GM08714 (cell line): ENCODE results near the gene KIAA1217.

Experiments
- H3K4me3 ChIP-seq: fragments of 200-500 bp; sonication (Bioruptor generic); 2 replicates; pipeline ENCODE4 v1.5.1; 2014; ENCODE audit warnings: mild to moderate bottlenecking, low read length, inconsistent platforms
- ZNF274 ChIP-seq: IDR thresholded peaks from 2 replicates; pipeline ENCODE4 v1.6.1; 2012; ENCODE audit warnings: mild to moderate bottlenecking, low read depth, low read length

The KIAA1217 gene

GRCh38 chr10:24357344-24358004 is 148.5 kb downstream of the KIAA1217 start:
- TF ChIP-seq ZNF274 = no peak

GRCh38 chr10:24358022-24358421 is 149.1 kb downstream of the KIAA1217 start:
- H3K4me3 ChIP-seq = no peak overlapping the region
- TF ChIP-seq ZNF274 = no peak

More at GRCh38 chr10:24357344-24358004, 148.5 kb downstream of the KIAA1217 start:
- no peak overlapping the region for H3K4me3 ChIP-seq

- TF ChIP-seq ZNF274 = no peak
Observed at GRCh38 chr10:24360282-24361127, 151.6 kb downstream of the KIAA1217 start.

GRCh38 chr10:24363070-24363469 is 154.1 kb downstream of the KIAA1217 start:
- no peak overlapping the region for H3K4me3 ChIP-seq
- no peak for TF ChIP-seq ZNF274

More at GRCh38 chr10:24360282-24361127, 151.6 kb downstream of the KIAA1217 start:
- H3K4me3 ChIP-seq = no peak overlapping the region

DNA sequence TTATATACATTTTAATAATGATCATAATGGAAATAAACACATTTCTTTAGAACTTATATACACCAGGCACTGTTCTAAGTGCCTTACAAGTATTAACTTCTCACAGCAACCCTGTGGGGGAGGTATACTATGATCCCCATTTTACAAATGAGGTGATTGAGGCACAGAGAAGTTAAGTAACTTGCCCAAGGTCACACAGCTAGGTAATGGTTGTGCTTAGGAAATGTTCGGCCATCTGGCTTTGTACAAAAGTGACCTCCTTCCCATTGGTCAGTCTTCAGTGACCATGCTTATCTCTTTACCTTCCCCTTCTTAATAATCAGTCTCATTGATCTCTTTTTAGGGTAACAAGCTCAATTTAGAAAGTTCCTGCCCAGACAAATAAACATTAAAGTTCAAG is 158.8 kb downstream of the KIAA1217 start:
- no peak overlapping the region for H3K4me3 ChIP-seq
- no peak for TF ChIP-seq ZNF274

DNA sequence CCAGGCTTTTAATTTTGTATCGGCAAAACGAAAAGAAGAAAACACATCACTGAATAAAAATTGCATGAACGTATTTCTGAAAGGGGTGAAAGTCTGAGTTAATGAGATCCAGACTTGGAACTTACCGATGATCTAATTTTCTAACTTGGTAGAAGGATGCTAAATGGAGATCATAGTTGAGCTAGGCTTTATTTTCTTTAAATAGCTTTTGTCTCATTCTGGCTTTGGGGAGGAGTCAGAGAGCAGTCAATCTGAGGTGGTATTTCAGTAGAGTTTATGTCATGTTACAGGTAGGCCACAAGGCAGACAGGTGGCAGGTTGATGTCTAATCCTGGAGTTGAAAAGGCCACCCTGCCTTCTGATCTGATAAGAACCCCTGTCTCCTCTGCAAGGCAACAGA is 161.9 kb downstream of the KIAA1217 start:
- TF ChIP-seq ZNF274 = no peak
- H3K4me3 ChIP-seq = no peak overlapping the region

GRCh38 chr10:24371396-24371795 is 162.5 kb downstream of the KIAA1217 start:
- TF ChIP-seq ZNF274 = no peak
- H3K4me3 ChIP-seq = no peak overlapping the region

DNA sequence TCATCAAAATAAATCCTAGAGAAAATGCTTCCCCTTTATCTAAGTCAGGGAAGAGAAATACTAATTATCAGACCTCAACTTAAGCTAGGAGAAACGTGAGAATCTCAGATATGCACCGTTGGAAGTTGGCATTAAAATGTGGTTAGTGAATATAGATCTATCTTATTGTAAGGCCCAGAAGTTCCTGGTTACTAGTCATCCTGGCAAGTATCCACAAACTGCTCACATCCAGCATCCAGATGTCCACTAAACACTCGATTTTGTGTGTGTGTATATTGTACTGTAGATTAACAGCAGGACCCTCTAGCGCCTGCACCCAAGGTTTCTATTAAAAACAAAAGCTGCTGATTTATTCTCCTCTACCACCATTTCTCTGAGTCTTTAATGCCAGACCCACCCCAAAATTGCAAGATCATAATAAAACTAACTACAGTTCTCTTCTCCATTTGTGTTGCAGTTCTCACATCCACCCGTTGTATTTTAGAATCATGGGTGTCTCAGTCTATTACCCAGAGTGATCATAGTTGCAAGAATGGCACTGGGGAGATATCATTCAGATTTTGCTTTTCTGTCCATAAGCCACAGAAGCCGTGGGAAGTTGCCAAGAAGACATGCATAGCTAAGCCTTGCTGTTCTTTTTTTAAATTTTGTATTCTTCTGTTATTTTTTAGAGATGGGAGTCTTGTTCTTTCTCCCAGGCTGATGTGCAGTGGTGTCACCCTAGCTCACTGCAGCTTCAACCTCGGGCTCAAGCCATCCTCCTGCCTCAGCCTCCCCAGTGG is 165.4 kb downstream of the KIAA1217 start:
- TF ChIP-seq ZNF274 = no peak
- no peak overlapping the region for H3K4me3 ChIP-seq

DNA sequence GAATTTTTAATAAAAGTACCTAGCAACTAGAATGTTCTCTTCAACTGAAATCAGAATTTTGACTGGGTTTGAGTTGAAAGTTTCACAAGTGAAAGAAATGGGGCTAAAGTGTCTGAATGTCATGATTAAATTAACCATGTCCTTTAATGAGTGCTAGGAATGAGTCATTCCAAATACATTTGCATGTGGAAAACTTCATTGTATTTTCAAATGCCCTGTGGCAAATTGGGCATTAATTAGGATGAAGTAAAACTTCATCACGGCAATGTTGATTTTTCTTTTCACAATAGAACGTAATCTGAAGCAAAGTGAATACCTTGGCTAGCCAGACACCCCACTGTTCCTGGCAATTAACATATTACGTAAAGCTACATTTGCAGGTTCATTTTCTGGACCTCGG is 166.6 kb downstream of the KIAA1217 start:
- H3K4me3 ChIP-seq = no peak overlapping the region
- TF ChIP-seq ZNF274 = no peak

GRCh38 chr10:24376731-24377130 is 167.8 kb downstream of the KIAA1217 start:
- no peak for TF ChIP-seq ZNF274
- H3K4me3 ChIP-seq = no peak overlapping the region

DNA sequence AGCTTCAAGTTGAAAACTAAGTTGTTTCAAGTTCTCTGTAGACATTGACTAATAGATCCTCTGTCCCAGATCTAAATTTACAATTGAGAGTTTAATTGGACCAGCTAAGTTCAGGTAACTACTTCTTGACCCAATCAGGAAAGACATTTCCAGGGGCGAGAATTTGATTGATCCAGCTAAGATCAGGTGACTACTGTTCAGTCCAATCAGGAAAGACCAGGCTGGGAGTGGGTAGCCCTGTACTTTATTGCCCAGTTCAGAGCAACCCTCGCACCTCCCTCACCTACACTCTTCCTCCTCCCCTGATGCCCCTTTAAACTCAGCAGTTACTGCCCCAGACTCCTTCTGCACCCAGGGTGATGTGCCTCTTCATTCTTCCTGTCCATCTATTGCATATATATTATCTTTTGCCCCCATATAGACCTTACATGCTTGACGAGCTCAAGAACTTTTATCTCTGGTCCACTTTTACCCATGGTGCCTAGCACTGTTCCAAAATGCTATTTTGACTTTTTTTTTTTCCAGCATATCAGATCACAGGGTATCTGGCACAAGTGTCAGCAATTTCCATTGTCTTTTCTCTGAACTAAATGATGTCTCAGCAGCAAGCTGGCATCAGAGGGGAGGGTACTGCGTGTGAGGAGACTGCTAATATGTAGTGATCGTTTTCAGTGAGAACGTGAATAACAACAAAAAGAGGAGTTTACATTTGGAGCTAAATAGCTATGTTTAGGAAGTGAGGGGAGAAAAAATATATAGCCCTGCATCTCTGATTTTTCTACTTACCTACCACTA is 169.4 kb downstream of the KIAA1217 start:
- H3K4me3 ChIP-seq = no peak overlapping the region
- no peak for TF ChIP-seq ZNF274

DNA sequence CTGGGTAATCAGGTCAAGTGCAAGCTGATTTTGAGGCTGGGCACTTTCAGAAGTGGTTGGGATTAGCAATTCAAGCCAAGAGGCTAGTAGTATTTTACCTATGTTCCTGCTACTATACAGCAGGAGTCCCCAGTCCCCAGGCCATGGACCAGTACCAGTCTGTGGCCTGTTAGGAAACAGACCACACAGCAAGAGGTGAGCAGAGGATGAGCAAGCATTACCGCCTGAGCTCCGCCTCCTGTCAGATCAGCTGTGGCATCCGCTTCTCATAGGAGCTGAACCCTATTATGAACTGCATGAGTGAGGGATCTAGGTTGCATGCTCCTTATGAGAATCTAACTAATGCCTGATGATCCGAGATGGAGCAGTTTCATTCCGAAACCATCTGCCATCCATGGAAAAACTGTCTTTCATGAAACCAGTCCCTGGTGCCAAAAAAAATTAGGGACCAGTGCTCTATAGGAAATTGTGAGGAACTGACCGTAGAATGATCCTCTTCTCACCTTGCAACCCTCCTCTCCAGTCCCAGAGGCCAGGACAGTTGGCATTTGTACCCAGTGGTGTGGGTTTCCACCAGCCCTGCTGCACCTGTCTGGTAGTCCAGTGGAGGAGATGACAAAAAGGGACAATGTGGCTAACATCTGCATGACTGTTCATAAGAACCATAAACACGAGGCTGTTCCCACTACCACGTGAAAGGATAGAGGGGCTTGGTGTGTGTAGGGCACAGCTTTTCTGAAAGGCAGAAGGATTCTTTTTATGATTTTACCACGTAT is 172.5 kb downstream of the KIAA1217 start:
- TF ChIP-seq ZNF274 = no peak
- no peak overlapping the region for H3K4me3 ChIP-seq

DNA sequence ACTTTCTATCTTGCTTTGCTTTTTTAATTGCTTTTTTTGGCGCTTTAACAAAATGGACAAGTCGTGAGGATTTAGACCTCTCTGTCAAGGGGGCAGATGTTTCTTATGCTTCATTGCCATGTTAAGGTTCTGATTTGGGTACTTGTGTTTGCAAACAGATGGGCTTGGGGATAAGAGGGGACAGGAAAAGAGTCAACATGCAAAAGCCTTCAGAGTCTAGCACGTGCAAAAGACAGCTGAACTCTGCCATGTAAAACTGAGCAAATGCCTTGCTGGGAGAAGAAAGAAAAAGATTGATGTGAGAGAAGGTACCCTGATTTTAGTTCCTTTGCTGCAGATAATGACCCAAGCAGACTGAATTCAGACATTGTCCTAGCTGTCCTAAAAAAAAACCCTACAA is 173.1 kb downstream of the KIAA1217 start:
- H3K4me3 ChIP-seq = no peak overlapping the region
- no peak for TF ChIP-seq ZNF274
